Sigmoid colon (tissue), 4 donors: ENCODE measurements around the gene ARHGDIB.

ENCODE experiments used
- CTCF ChIP-seq, 4 experiments: fragments of 450-650 bp in 3 of 4; fragments of 200-600 bp in 1 of 4; IDR thresholded peaks; one replicate each; pipeline ENCODE4 v1.5.1; 2016 to 2019; ENCODE audit warnings: antibody characterized with exemption in 4 of 4, mild to moderate bottlenecking in 3 of 4, moderate library complexity in 2 of 4
- POLR2AphosphoS5 ChIP-seq, 4 donors: sonication (generic); formaldehyde crosslinking; IDR thresholded peaks; one replicate each; pipeline ENCODE4 v1.6.1; 2017; ENCODE audit warnings: antibody characterized with exemption in 4 of 4

DNA sequence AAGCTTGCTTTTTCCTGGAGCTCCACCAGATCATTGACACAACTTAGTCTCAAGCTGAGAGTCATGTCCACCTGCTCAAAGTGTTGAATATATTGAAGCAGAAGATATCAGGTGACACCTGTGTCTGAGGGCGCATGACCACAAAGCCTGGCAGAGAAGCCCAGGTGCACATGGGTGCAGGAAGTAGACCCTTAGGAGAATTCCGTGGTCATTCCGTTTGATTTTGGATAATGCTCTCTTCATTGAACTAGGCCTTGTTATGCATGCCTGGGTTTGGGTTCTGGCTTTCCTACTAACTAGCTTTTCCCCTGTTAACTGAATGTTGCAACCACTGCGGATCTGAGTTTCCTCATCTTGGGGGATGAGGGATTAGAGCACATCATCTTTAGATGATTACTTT is 7.1 kb downstream of the ARHGDIB start:
- no peak for TF ChIP-seq CTCF (IDR thresholded peaks at IDR 0.05)
- no peak for TF ChIP-seq POLR2AphosphoS5 (IDR thresholded peaks at IDR 0.05)
